Measurements from ENCODE around the gene MYO15A.

DNA sequence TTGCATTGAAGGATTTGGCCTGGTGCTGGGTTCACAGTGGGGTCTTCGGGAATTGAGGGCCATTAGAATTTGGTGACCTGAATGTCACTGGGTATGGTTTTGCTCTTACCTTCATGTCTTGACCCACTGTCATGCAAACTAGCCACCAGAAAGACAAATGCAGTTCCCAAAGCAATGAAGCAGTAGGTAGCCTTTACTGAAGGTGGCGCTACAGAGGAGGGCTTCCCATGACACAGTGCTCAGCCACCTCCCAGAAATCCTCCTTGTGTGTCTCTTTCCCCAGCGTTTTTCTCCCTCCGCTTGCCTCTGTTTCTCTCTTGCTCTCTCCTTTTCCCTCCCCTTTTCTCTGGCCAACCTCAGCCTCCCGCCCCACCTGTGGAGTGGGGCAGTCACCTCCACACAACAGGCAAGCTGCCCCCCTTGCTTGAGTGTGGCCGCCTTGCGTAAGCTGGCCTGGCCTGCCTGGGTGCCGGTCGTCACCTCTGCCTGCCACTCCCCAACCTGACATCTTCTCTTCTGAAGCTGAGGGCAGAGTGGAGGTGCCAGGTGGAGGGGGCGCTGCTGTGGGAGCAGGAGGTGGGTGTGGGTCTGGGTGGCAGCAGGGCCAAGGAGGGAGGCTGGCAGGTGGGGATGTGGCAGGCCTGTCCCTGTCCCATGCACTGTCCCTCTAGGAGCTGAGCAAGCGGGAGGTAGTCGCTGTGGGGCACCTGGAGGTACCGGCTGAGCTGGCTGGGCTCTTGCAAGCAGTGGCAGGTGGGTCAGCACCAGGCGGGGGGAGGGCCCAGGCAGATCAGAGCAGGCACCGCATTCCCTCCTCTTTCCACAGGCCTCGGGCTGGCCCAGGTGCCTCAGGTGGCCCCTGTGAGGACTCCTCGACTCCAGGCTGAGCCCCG is 34.7 kb downstream of the MYO15A start:
- TF ChIP-seq, protein P1, sequence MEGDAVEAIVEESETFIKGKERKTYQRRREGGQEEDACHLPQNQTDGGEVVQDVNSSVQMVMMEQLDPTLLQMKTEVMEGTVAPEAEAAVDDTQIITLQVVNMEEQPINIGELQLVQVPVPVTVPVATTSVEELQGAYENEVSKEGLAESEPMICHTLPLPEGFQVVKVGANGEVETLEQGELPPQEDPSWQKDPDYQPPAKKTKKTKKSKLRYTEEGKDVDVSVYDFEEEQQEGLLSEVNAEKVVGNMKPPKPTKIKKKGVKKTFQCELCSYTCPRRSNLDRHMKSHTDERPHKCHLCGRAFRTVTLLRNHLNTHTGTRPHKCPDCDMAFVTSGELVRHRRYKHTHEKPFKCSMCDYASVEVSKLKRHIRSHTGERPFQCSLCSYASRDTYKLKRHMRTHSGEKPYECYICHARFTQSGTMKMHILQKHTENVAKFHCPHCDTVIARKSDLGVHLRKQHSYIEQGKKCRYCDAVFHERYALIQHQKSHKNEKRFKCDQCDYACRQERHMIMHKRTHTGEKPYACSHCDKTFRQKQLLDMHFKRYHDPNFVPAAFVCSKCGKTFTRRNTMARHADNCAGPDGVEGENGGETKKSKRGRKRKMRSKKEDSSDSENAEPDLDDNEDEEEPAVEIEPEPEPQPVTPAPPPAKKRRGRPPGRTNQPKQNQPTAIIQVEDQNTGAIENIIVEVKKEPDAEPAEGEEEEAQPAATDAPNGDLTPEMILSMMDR (conservative IDR thresholded peaks at IDR 0.05; ENCODE audit: low read length), result peak; percentile 56
- no peak for TF ChIP-seq EZH2phosphoT487 (IDR thresholded peaks at IDR 0.05; ENCODE audit: borderline replicate concordance)

Data from Loucy (cell line).